Panc1 (cell line): Measurements from ENCODE around the gene TMEM95. TPM values are rescaled to one million over a fixed set of nuclear protein-coding genes. Genes with fewer than 3 reads are reported as not detected.
"Not testable (repeated sequence)": the region's sequence is repeated elsewhere in the genome, so short reads cannot be mapped to it uniquely, and the experiment has no call there.

Source experiments
- ATAC-seq: fragments of 200-7000 bp; cut with Tn5 transposase; 2 replicates; pipeline ENCODE4 v1.9.1; 2020; ENCODE audit warnings: mild to moderate bottlenecking, moderate library complexity
- BruUV-seq: library from RNA; stranded (reverse); fragments of 400-500 nt; replicated peaks from 2 replicates; lab custom pipeline; 2021; lab: Mats Ljungman, UMichigan
- CTCF ChIA-PET: fragments of 300-600 bp; sonication (Branson Sonifier 250); formaldehyde crosslinking; loops from one replicate; lab custom pipeline; 2022; ENCODE audit warnings: antibody characterized with exemption; lab: Charles Lee
- POLR2A ChIA-PET: fragments of 300-600 bp; sonication (Branson Sonifier 250); formaldehyde crosslinking; loops from one replicate; lab custom pipeline; 2022; ENCODE audit warnings: antibody characterized with exemption; lab: Charles Lee
- DNase-seq: peaks from one replicate; pipeline ENCODE4 v3.0.0-alpha.2; 2010; ENCODE audit warnings: low read depth, low spot score
- H3K27ac ChIP-seq: 2 replicates; pipeline ENCODE4 v1.5.1; 2011; ENCODE audit warnings: mild to moderate bottlenecking, low read length, inconsistent platforms
- H3K27me3 ChIP-seq: fragments of 200-500 bp; sonication (Bioruptor generic); 2 replicates; pipeline ENCODE4 v1.6.0; 2014; ENCODE audit warnings: low read length, inconsistent platforms; ENCODE audit not compliant: control insufficient read depth, insufficient read depth
- H3K36me3 ChIP-seq: fragments of 200-500 bp; sonication (Bioruptor generic); 2 replicates; pipeline ENCODE4 v1.5.1; 2014; ENCODE audit warnings: inconsistent platforms, mild to moderate bottlenecking, low read length, moderate library complexity; ENCODE audit not compliant: control insufficient read depth, insufficient read depth
- H3K4me1 ChIP-seq: 2 replicates; pipeline ENCODE4 v1.5.1; 2011; ENCODE audit warnings: inconsistent platforms, mild to moderate bottlenecking, low read length, moderate library complexity; ENCODE audit not compliant: control insufficient read depth, insufficient read depth
- H3K4me3 ChIP-seq, 2 experiments: 2 replicates each; pipeline ENCODE4 v1.5.1; 2011 to 2012; ENCODE audit warnings: low read depth in 2 of 2, low read length in 2 of 2, mild to moderate bottlenecking in 2 of 2, inconsistent platforms in 1 of 2, moderate library complexity in 1 of 2
- H3K9me3 ChIP-seq: fragments of 200-500 bp; sonication (Bioruptor generic); 2 replicates; pipeline ENCODE4 v1.5.1; 2014; ENCODE audit warnings: low read depth, mild to moderate bottlenecking, inconsistent platforms, low read length, moderate library complexity; ENCODE audit not compliant: control insufficient read depth, insufficient read depth
- POLR2AphosphoS5 ChIP-seq: IDR thresholded peaks from 2 replicates; pipeline ENCODE4 v1.6.1; 2012; ENCODE audit warnings: mild to moderate bottlenecking, low read depth, low read length, moderate library complexity
- SIN3A ChIP-seq: IDR thresholded peaks from 2 replicates; pipeline ENCODE4 v1.6.1; 2012; ENCODE audit warnings: low read depth, mild to moderate bottlenecking, low read length, moderate library complexity, borderline replicate concordance; ENCODE audit not compliant: insufficient read depth
- TCF7L2 ChIP-seq: IDR thresholded peaks from 2 replicates; pipeline ENCODE4 v1.6.1; 2011; ENCODE audit warnings: mild to moderate bottlenecking, low read depth, low read length, inconsistent platforms
- in situ Hi-C: cut with HindIII; loops from 2 replicates; pipeline ENCODE4 v1.10.0; 2016; ENCODE audit warnings: low sequenced_read_pairs, low pct_unique_long_range_greater_than_20kb
- intact Hi-C: fragments of 100-400 bp; cut with micrococcal nuclease; formaldehyde crosslinking; loops from one replicate; pipeline ENCODE4 v1.10.0; 2022; ENCODE audit not compliant: unreplicated experiment
- total RNA-seq: library from RNA; stranded (reverse); gene quantifications from one replicate; pipeline ENCODE4 v1.2.1, GENCODE V29; 2021; ENCODE audit not compliant: unreplicated experiment
- TF ChIP-seq, protein P1 (sequence below), 2 experiments: IDR thresholded peaks; 2 replicates each; pipeline ENCODE4 v1.6.1; 2011 to 2012; ENCODE audit warnings: low read depth in 2 of 2, control low read depth in 1 of 2, low read length in 1 of 2, mild to moderate bottlenecking in 1 of 2, moderate library complexity in 1 of 2; ENCODE audit not compliant: insufficient read depth in 1 of 2
- TF ChIP-seq, protein P2 (sequence below): fragments of 450-650 bp; IDR thresholded peaks from 2 replicates; pipeline ENCODE4 v1.5.1; 2017; ENCODE audit warnings: mild to moderate bottlenecking

Gene TMEM95
- total RNA-seq, 1 experiment from 2014 or later: not detected

DNA sequence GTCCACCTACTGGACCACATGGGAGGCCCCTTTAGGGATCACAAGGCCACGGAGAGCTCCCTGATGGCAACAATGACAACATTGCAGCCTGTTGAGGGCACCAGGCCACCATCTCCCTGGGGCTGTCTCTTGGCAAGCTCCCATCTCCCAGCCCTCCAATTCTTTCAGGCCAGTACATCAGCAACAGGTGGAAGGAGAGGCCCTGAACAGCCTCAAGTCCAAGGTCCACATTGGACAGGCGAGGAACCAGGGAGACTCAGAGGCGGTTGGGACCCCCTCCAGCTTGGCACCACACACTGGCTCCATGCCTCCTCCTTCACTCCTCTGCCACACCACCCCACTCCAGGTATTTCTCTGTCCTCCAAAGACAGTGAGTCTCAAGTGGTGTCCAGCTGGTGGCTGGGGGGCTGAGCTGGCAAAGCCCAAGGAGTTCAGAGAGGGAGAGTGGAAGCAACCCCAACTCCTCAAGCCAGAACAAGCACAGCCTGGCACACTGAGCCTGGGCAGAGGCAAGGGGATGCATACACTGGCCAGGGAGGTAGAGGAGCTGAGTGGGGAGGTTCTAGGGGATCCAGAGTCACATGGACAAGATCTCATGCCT, 19.9 kb upstream of the TMEM95 start:
- in situ Hi-C loops: no loop called here
- Histone ChIP-seq H3K36me3 (no peaks in the 10 kb centered on the region), H3K4me1 (peaks cover 3% of the 10 kb centered on the region), H3K9me3 (no peaks in the 10 kb centered on the region), H3K4me3 (no peak overlapping the region), H3K27ac (no peak overlapping the region), H3K27me3 (no peaks in the 10 kb centered on the region)
- ChIA-PET CTCF (no interaction called here), POLR2A (interaction anchor here (0.6 kb wide), 1 partner anchor 250 kb away, joined by 4 read pairs; no protein-coding TSS in a partner anchor)
- DNase-seq (no peak), ATAC-seq (no peak)
- intact Hi-C loops: no loop called here
- TF ChIP-seq, protein P1, sequence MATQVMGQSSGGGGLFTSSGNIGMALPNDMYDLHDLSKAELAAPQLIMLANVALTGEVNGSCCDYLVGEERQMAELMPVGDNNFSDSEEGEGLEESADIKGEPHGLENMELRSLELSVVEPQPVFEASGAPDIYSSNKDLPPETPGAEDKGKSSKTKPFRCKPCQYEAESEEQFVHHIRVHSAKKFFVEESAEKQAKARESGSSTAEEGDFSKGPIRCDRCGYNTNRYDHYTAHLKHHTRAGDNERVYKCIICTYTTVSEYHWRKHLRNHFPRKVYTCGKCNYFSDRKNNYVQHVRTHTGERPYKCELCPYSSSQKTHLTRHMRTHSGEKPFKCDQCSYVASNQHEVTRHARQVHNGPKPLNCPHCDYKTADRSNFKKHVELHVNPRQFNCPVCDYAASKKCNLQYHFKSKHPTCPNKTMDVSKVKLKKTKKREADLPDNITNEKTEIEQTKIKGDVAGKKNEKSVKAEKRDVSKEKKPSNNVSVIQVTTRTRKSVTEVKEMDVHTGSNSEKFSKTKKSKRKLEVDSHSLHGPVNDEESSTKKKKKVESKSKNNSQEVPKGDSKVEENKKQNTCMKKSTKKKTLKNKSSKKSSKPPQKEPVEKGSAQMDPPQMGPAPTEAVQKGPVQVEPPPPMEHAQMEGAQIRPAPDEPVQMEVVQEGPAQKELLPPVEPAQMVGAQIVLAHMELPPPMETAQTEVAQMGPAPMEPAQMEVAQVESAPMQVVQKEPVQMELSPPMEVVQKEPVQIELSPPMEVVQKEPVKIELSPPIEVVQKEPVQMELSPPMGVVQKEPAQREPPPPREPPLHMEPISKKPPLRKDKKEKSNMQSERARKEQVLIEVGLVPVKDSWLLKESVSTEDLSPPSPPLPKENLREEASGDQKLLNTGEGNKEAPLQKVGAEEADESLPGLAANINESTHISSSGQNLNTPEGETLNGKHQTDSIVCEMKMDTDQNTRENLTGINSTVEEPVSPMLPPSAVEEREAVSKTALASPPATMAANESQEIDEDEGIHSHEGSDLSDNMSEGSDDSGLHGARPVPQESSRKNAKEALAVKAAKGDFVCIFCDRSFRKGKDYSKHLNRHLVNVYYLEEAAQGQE (IDR thresholded peaks at IDR 0.05; ENCODE audit: insufficient read depth in 1 of 2, low read depth in 2 of 2, low read length in 1 of 2): no peak
- no peak for TF ChIP-seq SIN3A
- no peak for TF ChIP-seq TCF7L2
- TF ChIP-seq, protein P2, sequence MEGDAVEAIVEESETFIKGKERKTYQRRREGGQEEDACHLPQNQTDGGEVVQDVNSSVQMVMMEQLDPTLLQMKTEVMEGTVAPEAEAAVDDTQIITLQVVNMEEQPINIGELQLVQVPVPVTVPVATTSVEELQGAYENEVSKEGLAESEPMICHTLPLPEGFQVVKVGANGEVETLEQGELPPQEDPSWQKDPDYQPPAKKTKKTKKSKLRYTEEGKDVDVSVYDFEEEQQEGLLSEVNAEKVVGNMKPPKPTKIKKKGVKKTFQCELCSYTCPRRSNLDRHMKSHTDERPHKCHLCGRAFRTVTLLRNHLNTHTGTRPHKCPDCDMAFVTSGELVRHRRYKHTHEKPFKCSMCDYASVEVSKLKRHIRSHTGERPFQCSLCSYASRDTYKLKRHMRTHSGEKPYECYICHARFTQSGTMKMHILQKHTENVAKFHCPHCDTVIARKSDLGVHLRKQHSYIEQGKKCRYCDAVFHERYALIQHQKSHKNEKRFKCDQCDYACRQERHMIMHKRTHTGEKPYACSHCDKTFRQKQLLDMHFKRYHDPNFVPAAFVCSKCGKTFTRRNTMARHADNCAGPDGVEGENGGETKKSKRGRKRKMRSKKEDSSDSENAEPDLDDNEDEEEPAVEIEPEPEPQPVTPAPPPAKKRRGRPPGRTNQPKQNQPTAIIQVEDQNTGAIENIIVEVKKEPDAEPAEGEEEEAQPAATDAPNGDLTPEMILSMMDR: no peak
- TF ChIP-seq POLR2AphosphoS5: no peak
- no TSS peak for BruUV-seq

DNA sequence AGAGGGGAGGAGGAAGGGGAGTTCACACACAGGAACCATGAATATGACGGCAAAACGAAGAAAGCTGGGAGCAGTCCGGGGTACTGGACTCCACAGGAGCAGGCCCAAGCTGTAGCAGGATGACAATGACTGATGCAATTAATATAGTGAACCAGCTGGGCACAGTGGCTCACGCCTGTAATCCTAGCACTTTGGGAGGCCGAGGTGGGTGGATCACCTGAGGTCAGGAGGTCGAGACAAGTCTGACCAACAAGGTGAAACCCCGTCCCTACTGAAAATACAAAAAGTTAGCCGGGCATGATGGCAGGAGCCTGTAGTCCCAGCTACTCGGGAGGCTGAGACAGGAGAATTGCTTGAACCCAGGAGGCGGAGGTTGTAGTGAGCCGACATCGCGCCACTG, 19.2 kb upstream of the TMEM95 start:
- BruUV-seq, H3K36me3 ChIP-seq, intact Hi-C loops, H3K9me3 ChIP-seq, H3K4me1 ChIP-seq, H3K27ac ChIP-seq, CTCF ChIA-PET, H3K4me3 ChIP-seq, in situ Hi-C loops, ATAC-seq, H3K27me3 ChIP-seq, POLR2A ChIA-PET, DNase-seq: not testable (repeated sequence)
